Islet of Langerhans (tissue), 1 donor: Measurements from ENCODE around the gene ASRGL1.
"Not testable (repeated sequence)": the region's sequence is repeated elsewhere in the genome, so short reads cannot be mapped to it uniquely, and the experiment has no call there.

Source experiments
- FAIRE-seq: peaks from one replicate; lab custom pipeline; 2011; peaks lifted over from hg19 to GRCh38; lab: Jason Lieb, UNC

The ASRGL1 gene

GRCh38 chr11:62337303-62338181, at the start of gene ASRGL1:
Gene ASRGL1 (plus strand): TSS chr11:62337448. CDS start chr11:62337978, 530 bp downstream.
- FAIRE-seq, result no peak

- FAIRE-seq, result no peak
Measured at GRCh38 chr11:62295504-62295903, 41.7 kb upstream of the ASRGL1 start.

GRCh38 chr11:62298975-62299374, 38.3 kb upstream of the ASRGL1 start, which contains the start of gene SCGB1D4:
Gene SCGB1D4 (minus strand): TSS chr11:62299075. CDS start chr11:62299010, 65 bp downstream.
- no peak for FAIRE-seq

- no peak for FAIRE-seq
Measured at GRCh38 chr11:62306227-62306626, 31.0 kb upstream of the ASRGL1 start.

GRCh38 chr11:62307950-62308349, 29.3 kb upstream of the ASRGL1 start:
- no peak for FAIRE-seq

GRCh38 chr11:62309991-62310390, 27.3 kb upstream of the ASRGL1 start:
- no peak for FAIRE-seq

- no peak for FAIRE-seq
Measured at GRCh38 chr11:62315431-62315830, 21.8 kb upstream of the ASRGL1 start.

GRCh38 chr11:62322524-62322923, 14.7 kb upstream of the ASRGL1 start:
- FAIRE-seq, result no peak

GRCh38 chr11:62324731-62325556, 12.3 kb upstream of the ASRGL1 start:
- FAIRE-seq, result no peak

- not testable (repeated sequence) for FAIRE-seq
Measured at GRCh38 chr11:62325781-62326180, 11.5 kb upstream of the ASRGL1 start.

GRCh38 chr11:62326719-62327118, 10.5 kb upstream of the ASRGL1 start:
- FAIRE-seq, result not testable (repeated sequence)

- FAIRE-seq, result not testable (repeated sequence)
Measured at GRCh38 chr11:62327541-62327940, 9.7 kb upstream of the ASRGL1 start.

- FAIRE-seq, result not testable (repeated sequence)
Measured at GRCh38 chr11:62331264-62331663, 6.0 kb upstream of the ASRGL1 start.

- FAIRE-seq, result no peak
Measured at GRCh38 chr11:62333768-62334167, 3.5 kb upstream of the ASRGL1 start.

- FAIRE-seq, result not testable (repeated sequence)
Measured at GRCh38 chr11:62336949-62337302, 322 bp upstream of the ASRGL1 start.

- FAIRE-seq, result no peak
Measured at GRCh38 chr11:62338218-62338617, 970 bp downstream of the ASRGL1 start.

- no peak for FAIRE-seq
Measured at GRCh38 chr11:62340269-62340901, 3.1 kb downstream of the ASRGL1 start.

GRCh38 chr11:62341588-62341987, 4.3 kb downstream of the ASRGL1 start:
- no peak for FAIRE-seq

- FAIRE-seq, result not testable (repeated sequence)
Measured at GRCh38 chr11:62343646-62344190, 6.5 kb downstream of the ASRGL1 start.

- no peak for FAIRE-seq
Measured at GRCh38 chr11:62344210-62344609, 7.0 kb downstream of the ASRGL1 start.

GRCh38 chr11:62345861-62346260, 8.6 kb downstream of the ASRGL1 start:
- no peak for FAIRE-seq
